HG03442 (cell line): ENCODE results near the gene PCTP.

Source experiments
- ATAC-seq: cut with Tn5 transposase; IDR thresholded peaks from one replicate; pipeline ENCODE4 v1.9.1; 2021; ENCODE audit warnings: mild to moderate bottlenecking, moderate library complexity; ENCODE audit not compliant: unreplicated experiment

Gene PCTP

DNA sequence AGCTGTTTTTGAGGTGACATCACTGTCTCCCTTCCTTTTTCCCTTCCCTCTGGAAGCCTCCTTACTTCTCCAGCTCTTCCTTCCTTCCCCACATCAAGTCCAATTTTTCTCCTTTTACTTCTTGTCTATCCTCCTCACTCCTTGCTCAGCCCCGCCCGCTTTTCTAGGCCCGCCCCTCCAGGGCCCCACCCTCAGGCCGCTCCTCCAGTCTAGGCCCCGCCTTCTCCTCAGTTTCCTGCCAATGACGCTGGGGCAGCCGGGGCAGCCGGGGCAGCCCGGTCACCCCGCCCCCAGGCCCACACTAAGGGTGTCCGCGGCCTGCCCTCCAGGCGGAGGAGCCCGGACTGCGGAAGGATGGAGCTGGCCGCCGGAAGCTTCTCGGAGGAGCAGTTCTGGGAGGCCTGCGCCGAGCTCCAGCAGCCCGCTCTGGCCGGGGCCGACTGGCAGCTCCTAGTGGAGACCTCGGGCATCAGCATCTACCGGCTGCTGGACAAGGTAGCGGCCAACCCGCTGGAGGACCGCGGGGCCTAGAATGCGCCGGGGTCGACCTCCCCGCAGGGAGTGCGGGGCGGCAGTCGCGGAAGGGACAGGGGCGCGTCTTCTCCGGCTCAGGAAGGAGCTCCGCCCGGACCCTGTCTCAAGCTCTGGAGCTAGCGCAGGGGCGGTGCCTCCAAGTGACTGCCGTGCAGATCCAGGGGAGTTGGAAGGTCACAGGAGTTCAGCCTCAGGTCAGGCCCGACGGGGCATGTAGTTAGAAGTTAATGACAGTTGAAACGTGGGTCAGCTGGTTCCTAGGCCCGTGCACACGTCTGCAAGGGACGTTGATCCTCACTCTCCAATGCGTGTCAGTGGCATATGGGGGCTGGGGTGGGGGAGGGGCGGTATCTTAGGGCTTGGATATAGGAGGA, at the start of gene PCTP:
Gene PCTP, plus strand, starts transcription at position 302 of the 908 bp plus-strand sequence. Its CDS starts 53 bp downstream, at position 355.
- ATAC-seq, result peak; percentile 99

DNA sequence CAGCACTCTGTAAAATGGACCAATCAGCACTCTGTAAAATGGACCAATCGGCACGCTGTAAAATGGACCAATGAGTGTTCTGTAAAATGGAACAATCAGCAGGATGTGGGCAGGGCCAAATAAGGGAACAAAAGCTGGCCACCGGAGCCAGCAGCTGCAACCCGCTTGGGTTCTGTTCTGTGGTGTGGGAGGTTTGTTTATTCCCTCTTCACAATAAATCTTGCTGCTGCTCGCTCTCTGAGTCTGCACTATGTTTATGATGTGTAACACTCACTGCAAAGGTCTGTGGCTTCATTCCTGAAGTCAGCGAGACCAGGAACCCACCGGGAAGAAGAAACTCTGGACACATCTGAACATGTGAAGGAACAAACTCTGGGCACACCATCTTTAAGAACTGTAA, 48.7 kb upstream of the PCTP start:
- ATAC-seq, result no peak

DNA sequence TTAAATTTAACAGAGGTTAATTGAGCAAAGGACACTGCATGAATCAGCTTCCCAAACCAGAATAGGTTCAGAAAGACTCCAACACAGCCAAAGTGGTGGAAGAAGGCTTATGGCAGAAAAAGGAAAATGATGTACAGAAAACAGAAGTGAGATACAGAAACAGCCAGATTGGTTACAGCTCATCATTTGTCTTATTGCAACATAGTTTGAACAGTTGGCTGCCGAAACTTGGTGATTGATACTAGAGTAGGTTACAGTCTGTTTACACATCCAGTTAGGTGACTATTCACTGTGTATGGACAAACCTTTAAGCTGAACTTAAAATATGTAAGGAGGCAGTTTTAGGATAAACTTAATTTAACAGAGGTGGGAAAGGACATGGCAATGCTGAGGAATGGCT, 46.5 kb upstream of the PCTP start:
- no peak for ATAC-seq

DNA sequence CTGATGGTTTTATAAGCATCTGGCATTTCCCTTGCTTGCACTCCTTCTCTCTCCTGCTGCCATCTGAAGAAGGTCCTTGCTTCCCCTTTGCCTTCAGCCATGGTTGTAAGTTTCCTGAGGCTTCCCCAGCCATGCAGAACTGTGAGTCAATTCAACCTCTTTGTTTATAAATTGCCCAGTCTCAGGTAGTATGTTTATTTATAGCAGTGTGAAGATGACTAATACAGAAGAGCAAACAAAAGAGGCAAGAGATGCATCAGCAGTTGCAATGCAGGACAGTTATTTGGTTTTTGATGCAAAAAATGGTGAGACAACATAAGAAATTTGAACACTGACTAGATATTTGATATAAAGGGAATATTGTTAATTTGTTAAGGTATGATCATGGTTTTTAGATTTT, 45.0 kb upstream of the PCTP start:
- peak; percentile 89 for ATAC-seq

DNA sequence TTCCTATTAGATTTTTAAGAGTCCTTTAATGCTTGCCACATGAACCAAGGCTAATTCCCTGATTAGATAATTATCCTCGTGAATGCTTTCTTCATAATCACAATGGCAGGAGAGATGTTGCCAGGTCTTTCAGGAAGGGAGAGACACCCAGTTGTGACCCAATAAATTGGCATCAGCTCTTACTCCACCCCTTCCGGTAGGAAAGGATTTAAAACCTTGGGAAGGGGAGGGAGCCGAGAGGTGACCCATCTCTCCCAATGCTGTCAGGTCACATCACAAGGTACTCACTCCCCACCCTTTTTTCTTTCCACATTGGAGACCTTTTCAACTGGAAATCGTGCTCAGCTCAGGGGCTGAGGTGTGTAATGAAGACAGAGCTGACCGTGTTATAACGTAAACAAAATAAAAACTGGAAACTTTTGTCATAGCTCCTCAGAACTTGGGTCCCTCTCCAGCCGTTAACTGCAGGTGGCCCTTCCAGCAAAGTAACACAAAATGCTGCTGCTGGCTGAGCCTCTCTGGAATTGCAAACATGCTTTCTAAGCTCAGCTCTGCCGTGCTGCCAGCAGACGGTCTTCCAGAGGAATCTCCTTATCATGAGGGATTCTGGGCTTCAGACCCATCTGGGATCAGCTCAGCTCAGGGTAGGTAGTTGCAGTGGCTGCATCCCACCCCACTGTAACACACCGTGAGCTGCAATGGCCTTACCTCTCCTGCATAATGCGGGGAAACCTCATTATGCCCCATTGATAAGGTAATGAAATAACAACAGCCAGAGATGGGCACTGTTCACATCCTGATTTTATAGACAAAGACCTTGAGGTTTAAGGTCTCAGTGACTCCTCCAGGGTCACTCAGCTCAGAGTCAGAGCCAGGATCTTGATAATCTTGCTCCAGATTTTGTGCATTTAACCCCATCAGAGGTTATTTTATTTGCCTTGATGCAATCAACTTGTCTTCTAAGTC, 43.8 kb upstream of the PCTP start:
- no peak for ATAC-seq

DNA sequence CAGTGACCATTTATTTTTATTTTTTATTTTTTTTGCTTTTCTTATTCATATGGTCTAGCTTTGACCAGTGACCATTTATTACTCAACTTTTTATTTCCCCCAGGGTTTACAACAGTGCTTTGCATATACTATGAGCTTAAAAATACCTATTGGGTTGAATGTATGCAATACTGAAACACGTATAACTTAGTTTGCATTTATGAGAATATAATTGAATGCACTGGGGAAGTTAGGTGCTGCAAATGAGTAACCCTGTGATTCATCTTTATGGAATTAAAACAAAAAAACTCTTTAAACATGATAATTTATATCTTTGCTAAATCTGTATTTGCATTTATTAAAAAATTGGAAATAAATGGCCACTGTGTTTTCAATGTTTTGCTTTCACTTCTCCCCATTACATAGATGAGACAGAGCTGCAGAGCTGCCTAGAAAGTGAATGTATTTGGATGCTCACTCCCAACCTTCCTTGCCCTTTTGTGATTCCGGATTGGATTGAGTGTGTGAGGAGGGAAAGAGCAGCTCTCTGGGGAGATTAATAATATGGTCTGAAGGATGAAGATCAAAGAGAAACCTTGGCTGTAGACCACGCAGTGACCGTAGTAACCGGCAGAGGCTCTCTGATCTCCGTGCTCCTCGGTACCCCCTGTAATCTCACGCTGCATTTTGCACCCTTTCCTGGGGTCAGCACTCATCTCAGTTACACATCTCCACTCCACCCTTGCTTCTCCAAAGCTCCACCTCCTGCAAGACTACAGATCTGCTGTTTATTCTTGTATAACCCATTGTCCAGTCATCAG, 42.5 kb upstream of the PCTP start:
- no peak for ATAC-seq

DNA sequence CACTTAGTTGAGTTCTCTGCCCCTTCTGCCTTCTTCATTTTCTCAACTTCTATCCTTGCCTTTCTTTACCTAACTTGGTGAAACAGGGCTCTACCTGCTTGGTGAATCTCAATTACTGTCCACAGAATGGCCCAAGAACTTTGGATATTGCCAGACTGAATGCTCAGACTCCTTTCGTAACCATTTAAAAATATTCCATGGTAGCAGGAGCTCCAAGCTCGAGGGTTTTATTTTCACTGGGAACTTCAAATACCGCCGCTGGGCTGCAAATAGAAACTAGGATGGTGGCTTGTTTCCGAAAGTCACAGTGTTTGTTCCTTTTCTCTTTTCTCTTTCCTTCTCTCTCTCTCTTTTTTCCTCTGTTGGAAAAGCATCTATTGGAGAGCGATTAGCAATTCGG, 41.4 kb upstream of the PCTP start:
- no peak for ATAC-seq

DNA sequence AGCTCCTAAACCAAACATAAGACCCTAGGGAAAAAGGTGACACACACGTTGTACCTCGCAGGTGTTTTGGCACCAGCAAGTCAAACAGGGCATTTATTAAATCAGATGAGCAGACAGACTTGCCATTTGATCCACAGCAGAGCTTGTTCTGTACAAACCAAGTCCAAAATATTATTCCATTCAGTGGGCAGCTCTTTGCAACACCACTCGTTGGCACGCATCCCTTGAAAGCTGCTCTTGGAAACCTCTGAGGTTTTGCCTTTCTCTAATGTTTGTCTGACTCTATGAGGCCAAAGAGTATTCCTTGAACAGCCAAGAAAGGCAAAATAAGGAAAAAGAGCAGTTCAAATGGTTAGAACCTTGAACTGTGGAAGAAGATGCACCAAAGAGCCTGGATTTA, 40.9 kb upstream of the PCTP start:
- no peak for ATAC-seq

DNA sequence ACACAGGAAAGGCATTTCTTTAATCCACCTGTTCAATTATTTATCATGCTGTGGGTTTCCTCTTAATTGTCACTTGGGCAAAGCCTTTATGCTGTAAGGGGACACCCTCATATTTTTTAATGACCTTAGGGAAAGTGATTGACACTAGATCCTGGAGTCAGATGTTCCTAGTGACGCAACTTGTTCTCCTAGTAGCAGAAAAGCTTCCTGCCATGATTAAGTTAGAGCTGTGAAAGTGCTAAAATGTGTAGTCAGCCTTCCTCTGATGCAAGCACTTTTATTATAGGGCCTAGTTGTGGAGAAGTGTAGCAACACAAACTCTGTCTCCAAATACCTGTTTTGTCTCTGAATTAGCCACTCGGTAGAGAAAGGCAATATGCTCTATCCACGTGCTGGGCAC, 40.4 kb upstream of the PCTP start:
- ATAC-seq, result no peak

DNA sequence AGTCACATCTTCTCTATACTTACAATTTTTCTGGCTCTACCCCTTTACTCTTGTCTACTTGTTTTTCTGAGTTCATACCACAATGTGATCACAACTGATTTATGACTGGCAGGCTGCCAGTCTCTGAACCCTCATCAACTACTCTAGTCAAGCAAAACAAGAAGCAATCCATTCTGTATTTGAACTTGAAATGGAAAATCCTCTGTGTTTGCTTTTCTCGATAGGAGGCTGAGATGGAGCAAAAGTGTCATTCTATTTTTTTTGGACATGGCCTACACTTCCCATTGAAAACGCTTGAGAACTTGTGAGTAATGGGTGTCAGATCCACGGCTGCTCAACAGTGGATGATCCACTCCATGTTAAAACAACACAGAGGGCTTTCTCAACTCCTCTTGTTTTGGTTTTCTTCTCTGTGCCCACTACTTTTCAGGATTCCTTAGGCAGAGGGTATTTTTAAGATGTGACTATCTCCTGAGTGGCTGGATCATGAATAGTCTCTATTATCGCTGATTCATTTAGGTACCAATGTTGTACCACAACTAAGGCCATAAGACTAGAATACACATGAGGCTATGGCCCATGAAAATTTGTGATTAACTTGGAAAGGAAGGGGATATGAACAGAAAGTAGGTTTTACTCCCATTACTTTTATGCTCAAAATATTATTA, 39.9 kb upstream of the PCTP start:
- no peak for ATAC-seq

DNA sequence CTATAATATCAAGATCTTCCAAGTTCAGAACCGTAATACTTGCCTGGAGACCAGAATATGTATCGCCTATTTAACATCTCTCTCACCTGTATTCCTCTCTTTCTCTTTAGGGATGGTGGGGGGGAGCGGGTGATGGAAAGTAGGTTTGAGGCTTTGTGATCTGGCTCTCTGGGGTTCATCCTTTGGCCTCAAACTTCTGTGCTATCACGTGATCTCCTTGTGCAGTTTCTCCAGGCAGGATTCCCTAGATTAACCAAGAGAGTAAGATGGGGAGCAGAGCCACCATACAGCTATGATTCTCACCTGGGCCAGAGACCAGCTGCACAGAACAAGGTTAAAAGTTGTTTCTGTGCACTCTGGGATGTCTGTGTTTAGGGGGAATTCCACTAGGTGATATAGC, 33.4 kb upstream of the PCTP start:
- no peak for ATAC-seq

DNA sequence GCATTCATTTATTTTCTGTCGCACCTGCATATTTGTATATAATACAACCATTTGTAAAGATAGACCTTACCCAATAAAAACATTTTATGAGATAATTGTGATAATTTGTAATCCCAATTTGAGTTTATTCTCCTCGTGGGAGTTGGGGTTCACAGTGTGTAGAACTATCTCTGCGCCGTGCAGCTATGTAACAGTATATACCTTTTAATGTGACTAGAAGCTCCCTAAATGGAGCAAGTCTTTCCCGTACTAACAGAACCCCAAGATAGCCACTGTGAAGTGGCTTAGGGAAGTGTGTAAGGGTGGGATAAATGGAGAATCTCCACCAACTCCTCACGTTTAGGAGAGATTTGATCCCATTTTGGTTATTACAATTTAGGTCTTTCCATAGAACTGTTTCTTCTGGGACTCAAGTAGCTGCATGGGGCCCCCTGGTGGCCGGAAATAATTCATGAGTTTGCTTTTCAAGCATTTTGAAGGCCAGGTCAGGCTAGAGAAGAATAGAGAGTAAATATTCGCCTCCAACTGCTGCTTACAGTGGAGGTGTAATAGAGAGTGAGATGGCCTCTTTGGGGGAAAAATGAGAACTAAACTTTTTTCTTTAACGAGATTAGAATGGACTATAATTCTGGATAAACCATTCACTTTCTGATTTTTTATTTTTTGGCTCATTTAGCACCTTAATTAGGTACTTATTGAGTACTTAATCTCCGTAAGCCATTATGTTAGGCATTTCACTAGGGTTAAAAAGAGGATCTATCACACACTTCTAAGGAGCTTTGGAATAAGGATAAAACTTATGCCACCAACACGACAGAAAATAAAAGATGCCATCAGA, 32.7 kb upstream of the PCTP start:
- no peak for ATAC-seq

DNA sequence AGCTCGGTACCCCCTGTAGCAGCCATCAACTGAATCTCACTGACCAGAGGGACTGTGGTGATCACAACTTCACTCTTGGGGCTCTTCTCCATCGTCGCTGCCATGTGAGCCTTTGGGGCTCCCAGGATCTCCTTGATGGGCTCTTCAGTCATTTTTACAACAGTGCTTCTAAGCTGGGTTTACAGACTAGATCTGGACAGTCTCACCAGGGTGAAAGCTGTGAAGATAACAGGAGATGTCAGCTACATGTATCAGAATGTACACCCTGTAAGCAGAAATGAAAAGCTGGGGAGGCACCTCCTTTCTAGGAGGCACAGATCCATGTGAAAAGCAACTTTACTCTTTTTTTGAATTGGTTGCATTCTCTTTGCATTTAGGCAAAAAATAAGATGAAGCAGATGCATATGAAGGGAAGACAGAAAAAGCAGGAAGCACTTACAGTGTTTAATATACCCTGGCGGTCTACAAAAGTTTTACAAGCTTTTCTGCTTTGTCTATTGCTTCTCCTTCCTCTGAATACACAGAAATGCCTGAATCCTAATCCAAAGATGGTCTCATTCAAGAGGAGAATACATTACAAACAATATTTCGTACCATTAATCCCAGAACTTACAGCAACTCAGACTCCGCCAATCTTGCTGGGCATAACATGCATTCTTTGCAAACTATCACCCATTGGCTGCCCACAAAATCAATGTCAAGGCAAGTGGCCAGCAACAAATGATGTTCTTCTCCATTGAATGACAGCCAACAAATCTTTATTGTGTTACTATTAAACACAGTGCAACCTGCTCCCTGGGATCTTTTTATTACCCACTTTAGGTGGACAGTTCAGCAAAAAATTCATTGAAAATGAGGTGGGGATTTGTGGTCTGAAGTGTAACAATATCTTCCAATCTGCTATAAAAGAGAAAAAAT, 29.7 kb upstream of the PCTP start:
- no peak for ATAC-seq

DNA sequence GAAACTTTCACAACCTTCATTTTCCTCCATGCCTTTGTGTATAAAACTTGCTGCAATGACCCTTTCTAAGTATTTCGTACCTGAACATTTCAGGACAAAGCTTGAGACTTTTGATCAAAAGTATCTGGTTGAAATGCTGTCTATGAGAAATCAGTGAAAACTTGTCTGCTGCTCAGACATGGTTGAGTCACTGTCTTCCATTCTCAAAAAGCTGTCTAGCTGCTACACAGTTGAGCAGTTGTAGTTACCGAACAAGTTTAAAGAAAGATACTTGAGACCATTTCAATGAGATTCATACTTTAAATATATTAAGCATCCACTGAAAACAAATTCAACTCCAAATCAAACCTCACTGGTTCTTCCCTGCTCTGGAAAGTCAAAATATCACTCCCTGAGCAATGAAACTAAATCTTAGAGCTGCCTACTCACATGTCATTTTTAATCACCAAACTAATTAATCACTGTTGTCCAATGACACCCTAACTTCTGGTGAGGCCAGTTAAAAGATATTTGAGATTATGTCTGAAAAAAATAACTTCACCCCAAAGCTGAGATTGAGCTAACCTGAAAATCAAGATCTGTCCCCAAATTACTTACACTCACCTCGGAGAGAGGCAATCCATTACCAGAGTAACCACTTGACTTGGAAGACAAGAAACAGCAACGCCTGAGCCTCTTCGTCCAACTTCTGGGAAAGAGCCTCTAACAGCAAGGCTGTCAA, 28.7 kb upstream of the PCTP start:
- ATAC-seq, result no peak

DNA sequence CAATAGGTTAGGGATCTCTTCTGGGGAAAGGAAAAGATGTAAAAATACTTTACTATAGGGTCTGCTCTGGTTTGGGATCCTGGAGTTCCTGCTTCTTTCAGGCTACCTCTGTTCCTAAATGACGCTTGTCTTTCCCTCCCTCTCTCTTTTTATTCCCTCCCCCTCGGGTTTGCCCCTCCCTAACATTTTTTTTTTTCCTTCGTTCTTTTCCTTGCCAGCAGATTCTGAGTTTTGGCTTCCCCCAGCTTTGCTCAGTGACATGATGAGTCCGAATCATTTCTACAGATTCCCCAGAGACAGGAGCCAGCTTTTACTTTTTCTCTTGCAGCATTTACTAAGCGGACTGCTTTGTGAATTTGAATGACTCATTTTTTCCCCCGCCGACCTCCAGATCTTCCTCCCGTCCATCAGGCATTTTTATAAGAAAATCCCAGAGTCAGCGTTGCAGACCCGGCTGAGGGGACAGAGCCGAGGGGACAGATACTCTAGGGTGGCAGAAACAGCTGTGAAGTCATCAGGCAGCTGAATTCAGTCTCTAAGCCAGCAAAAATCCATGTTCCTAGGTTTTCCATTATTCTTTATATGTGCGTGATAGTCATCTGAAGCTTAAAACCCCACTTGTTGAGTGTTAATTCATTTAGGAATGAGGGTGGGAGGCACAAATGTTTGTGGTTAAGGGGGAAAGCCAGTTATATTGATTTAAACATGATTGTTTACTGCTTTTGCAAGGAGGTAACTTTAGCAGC, 27.9 kb upstream of the PCTP start, which contains the start of gene TMEM100:
Gene TMEM100, minus strand, starts transcription at position 123 of the 746 bp plus-strand sequence. CDS start 1,794 bp downstream, outside the sequence.
- no peak for ATAC-seq

DNA sequence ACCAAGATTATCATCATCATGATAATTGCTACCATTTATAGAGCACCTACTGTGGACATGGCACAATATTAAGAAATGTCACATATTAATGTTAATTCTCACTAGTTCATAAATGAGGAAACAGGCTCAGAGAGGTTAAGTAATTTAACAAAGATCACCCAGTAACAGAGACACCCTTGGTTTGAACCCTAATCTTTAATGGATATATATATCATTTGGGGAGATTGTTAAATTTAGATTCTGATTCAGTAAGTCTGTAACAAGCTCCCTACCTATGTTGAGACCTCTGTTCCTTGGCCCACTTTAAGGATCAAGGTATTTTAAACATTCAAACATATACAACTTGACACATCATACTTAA, 27.4 kb upstream of the PCTP start:
- ATAC-seq, result no peak

DNA sequence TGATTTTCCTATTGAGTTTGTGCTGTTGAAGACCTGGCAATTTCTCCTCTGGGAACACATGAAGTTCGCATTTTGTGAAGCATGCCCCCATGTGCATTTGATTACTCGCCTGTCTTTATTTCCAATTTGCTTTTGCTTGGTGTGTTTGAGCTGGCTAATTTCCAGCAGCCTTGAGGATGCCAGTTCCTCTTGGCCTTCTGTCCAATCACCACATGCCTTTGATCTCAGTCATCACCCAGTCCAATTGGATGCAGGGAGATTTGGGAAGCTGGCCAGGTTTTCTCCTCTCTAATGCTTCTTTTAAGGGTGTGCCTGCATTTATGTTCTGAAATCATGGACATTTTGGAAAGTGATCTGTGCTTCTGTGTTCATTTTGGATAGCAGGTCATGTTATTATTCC, 24.4 kb upstream of the PCTP start:
- ATAC-seq, result no peak
